T-helper 22 cell (primary cell): ENCODE measurements around the gene RPS6KB2.
"Not testable (repeated sequence)": the region's sequence is repeated elsewhere in the genome, so short reads cannot be mapped to it uniquely, and the experiment has no call there.

Experiments
- DNase-seq: peaks from one replicate; pipeline ENCODE4 v3.0.0-alpha.2; 2020; ENCODE audit warnings: low read depth

RPS6KB2 gene

DNA sequence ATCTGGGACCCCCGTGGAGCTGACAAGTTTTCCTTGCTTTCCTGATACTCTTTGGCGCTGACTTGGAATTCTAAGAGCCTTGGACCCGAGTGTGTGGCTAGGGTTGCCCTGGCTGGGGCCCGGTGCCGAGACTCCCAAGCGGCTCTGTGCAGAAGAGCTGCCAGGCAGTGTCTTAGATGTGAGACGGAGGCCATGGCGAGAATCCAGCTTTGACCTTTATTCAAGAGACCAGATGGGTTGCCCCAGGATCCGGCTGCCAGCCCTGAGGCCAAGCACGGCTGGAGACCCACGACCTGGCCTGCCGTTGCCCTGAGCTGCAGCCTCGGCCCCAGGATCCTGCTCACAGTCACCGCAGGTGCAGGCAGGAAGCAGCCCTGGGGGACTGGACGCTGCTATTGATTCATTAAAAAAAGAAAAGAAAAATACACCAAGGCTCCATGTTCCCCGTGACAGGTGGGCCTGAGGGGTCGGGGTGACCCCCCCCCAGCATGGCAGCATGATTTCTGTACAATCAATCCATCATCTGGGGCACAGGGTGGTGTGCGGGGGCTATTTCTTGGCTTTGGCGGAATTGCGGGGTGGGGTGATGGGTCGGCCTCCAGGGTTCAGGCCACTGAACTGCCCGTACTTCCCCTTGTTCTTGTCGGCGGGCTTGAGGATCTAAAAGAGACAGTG is 30.2 kb upstream of the RPS6KB2 start:
- DNase-seq: no peak

DNA sequence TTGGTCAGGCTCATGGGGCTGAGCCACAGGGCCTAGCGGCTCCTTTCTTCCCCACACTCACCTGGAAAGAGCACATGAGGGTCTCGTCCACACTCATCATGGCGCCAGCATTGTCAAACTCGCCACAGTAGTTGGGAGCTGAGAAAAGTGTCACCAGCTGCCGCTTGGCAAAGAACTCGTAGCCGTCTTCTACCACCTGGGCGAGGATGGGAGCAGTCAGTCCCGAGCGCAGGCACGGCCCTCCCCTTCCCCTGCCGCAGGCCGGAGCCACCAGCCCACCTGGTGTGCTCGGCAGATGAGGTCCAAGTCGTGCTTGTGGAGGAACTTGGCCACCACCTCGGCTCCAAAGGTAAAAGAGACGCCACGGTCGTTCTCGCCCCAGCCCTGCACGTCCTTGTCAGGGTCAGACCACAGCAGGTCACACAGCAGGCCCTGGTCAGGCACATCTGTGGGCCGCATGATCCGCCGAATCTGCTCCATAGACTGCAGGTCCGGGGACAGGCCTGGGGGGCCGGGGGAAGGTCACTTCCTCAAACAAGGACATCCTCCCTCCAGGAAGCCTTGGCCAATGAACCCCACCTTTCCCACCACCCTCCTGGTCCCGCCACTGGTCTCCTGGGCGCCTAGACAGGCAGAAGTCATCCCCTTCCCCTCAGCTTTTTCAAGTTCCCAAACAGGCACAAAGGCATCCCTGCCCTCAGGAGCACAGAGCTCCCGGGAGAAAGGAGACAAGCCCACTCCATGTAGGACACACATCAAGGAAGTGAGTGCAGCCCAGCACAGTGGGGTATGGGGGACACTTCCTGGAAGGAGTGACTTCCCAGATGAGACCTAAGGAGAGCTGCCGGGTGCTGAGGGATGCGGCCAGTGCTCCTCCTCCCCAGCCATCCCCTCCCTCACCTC is 29.4 kb upstream of the RPS6KB2 start:
- DNase-seq: no peak

DNA sequence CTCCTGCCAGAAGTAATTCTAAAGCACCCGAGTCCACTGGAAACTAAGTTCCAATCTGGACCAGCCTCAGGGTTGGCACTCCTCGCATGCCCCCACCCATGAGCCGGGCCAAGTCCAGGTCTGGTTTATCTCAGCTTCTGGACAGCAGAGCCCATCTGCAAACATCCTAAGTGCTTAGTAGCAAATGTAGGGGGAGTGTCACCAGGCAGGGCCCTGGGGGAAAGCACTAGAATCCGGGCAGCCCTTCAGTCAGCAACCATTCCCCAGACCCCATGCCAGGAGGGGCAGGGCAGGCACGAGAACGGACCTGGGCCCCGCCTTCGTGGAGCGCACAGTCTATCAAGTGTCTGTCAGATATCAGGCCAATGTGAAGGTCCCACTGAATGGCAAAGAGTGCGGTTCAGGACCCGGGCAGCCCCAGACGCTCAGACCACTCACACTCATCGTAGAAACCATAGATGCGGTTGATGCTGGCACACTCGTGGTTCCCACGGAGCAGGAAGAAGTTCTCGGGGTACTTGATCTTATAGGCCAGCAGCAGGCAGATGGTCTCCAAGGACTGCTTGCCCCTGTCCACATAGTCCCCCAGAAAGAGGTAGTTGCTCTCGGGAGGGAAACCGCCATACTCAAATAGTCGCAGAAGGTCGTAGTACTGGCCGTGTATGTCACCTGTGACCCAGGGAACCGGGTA is 27.9 kb upstream of the RPS6KB2 start:
- DNase-seq: no peak

DNA sequence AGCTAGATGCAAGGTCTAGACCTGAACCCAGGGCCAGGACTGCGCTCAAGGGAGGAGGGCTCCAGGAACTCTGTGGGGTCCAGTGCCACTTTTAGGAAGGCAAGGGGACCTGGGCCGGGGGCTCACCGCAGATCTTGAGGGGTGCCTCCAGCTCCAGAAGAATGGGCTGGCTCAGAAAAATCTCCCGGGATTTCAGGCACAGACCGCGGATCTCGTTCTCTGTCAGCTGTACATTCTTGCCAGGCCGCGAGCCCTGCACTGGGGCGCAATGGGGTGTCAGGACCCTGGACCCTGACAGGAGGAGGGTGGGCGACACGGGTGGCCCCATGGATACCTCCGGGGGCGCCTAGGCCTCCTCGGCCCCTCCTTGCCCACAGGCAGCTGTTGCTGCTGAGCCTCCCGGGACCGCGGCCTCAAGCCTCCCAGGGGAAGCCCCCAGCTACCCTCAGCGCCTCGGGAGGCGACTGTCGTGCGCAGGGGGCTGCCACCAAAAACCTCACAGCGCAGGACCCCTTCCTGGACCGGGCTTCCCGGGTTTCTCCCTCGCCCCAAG is 27.3 kb upstream of the RPS6KB2 start:
- no peak for DNase-seq

DNA sequence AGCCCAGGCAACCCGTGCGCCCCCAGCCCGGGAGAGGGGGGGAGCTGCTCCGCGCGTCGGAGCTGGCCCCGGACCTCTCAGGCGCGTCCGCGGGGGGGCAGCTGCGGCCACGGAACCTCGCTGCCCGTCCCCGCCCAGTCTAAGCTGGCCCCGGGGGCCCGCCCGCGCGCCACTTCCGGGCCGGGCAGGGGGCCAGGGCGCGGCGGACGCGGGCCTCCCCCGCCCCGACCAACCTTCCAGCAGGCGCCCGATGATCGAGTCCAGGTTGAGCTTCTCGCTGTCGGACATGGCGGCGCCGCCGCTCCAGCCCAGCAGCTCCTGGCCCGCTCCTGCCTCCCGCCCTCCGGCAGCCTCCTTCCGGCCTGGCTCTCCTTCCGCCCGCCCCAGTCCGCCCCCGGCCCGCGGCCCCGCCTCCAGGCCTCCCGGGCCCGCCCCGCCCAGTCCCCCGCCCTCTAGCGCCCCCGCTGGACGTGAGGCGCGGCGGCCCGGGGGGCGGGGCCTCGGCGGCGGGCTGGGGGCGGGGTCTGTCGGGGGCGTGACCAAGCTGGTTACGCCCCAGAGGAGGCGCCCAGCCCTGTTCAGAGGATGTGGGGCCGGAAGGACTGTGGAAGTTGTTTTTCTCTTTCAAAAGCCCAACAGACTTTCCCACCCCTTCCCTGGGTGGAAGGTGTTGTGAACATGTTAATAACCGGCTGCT is 26.7 kb upstream of the RPS6KB2 start, which contains the start of gene PPP1CA:
Gene PPP1CA, minus strand, starts transcription at position 364 of the 697 bp plus-strand sequence. Its CDS starts 76 bp downstream, at position 288.
- peak; percentile 84 for DNase-seq

DNA sequence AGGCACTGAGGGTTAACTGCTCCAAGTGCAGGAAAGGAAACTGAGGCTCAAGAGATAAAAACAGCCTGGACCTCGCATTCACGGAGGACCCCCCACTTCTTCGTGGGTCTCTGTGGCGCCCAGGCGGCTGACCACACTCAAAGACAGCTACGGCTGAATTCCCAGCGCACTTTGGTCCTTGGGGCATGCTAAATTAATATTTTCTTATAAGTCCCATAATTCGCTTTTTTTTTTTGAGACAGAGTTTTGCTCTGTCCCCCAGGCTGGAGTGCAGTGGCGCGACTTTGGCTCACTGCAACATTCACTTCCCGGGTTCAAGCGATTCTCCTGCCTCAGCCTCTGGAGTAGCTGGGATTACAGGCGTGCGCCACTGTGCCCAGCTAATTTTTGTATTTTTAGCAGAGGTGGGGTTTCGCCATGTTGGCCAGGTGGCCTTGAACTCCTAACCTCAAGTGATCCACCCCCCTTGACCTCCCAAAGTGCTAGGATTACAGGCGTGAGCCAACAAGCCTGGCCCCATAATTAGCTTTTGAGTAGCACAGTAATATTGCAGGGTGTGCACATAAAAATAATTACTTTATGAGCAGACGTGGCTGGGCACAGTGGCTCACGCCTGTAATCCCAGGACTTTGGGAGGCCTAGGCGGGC is 26.0 kb upstream of the RPS6KB2 start:
- not testable (repeated sequence) for DNase-seq

DNA sequence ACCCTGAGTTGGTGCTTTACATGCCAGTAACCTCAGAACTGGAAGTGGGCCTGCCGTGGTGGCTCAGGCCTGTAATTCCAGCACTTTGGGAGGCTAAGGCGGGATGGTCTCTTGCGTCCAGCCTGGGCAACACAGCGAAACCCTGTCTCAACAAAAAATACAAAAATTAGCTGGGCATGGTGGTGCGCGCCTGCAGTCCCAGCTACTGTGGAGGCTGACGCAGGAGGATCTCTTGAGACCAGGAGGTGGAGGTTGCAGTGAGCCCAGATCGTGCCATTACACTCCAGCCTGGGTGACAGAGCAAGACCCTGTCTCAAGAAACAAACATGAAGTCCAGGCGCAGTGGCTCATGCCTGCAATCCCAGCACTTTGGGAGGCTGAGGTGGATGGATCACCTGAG is 25.2 kb upstream of the RPS6KB2 start:
- DNase-seq: not testable (repeated sequence)

DNA sequence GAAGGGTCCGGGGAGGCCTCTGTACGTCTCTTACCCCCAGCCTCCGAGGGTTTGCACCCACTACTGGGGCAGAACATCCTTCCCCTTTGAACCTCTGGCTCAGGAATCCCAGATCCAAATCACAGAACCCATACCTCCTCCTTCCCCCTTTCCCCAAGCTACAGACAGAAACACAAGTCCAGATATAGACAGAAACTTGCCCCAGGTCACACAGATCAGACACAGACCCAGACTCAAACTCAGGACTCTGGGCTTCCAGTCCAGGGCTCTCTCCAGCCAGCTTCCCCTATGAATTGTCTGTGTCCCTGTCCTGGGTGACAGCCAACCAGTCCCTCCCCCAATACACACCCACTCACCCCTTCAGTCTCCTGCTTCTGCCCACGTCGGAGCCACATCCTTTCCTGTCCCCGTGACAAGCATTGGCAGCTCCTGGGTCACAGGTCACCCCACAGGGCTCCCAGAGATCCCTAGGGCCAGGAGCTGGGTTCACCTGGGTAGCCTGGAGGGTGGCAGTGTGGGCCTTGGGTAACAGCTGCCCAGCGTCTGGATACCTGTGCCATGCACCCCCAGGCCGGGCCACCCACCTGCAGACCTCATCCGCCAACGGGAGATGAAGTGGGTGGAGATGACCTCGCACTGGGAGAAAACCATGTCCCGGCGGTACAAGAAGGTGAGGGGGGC is 23.6 kb upstream of the RPS6KB2 start:
- peak; percentile 43 for DNase-seq

DNA sequence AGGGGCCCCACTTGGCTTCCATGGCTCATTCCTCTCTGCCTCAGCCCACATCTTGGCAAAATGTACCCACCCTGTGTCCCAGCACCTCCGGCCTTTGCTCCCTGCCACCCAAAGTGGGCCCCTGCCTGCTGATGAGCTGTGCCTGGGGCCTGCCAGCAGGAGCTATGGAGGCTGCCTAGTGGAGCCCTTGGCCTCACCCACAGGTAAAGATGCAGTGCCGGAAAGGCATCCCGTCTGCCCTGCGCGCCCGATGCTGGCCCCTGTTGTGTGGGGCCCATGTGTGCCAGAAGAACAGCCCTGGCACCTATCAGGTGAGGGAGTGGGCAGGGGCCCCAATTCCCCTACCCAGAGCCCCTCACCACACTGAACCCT is 23.1 kb upstream of the RPS6KB2 start:
- no peak for DNase-seq

DNA sequence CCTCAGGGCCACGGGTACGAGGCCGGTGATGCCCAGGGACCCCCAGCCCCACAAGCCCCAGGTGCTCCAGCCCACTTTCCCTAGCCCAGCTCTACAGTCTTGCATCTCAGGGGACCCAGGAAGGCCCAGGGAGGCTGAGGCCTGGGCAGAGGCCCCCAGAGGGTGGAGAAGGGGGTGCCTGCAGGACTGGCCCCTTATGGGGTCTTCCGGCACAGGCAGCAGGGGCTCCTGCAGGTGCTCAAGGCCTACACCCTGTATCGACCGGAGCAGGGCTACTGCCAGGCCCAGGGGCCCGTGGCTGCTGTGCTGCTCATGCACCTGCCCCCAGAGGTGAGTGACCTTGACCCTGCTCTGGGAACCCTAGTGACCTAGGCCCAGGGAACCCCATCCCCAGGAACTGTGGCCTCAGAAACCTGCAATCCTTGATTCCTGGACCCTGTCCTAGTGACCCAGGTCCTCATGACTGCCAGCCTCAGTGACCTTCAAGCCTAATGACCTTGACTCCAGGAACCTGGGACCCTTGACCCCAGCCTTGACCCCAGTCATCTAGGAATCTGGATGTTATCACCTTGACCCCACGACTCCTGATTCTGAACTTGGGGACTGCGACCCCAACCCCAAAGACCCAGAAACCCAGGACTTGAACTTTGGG is 22.5 kb upstream of the RPS6KB2 start:
- no peak for DNase-seq

DNA sequence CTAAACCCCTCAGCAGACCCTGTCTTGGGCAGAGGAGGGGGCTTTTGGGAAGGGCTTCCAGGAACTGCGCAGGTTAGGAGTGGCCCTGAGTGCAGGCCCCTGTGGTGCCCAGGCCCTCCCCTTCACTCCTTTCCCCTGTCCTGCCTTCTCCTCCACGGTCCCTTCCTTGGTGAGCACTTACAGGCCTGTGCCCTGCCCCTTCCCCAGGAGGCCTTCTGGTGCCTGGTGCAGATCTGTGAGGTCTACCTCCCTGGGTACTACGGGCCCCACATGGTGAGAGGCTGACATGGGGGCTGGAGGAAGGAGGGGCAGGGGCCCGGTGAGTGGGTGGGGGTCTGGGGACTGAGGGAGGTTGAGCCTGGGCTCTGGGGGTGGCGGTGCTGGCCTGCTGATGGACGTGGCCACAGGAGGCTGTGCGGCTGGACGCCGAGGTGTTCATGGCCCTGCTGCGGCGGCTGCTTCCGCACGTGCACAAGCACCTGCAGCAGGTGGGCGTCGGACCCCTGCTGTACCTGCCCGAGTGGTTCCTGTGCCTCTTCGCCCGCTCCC is 21.8 kb upstream of the RPS6KB2 start:
- DNase-seq: no peak

DNA sequence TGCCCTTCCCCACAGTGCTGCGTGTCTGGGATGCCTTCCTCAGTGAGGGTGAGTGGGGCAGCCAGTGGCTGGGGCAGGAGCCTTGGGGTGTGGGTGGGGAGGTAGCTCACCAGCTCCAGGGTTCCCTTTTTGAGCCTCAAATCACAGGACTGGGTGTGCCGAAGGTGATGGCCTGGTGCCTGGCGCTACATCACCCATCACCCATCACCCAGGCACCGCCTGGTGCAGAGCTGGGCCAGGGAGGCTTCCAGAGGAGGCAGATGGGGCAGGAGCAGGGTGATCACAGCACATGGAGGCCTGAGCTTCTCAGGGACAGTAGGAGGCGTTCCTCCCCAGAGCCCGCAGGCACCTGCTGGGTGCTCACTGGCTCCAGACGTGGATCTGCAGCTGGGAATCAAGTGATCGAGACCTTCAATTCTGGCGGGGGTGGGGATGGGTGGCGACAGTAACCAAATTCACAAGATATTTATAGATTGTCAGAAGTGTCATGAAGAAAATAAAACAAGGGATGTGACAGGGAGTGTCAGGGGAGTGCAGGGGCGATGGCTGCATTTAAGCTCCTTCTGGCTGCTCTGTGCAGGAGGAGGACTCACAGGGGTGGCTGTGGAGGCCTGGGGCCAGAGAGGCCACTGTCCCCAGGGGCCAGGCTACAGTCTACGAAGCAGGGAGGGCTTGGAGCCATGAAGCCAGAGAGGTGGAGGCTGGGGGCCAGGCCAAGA is 21.2 kb upstream of the RPS6KB2 start:
- DNase-seq: no peak

DNA sequence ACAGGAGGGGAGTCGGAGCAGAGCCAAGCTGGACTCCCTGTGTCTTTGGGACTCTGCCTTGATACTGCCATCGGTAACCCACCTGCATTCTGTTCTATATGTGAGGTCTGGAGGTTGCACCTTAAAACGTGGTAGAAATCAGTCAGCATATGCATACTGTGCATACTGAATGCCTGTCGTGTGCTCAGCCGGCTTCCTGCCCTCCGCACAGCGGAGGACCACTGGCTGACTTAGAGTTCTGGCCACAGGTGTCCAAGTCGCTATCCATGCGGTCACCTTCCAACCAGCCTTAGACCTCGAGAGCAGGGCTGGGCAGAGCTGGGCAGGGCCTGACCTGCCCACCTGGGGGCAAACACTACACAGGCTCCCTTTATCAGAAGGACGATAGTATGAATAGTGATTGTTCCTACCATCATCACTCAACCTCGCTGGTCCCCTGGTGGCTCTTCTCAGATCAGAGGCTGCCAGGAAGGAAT is 20.6 kb upstream of the RPS6KB2 start:
- no peak for DNase-seq

DNA sequence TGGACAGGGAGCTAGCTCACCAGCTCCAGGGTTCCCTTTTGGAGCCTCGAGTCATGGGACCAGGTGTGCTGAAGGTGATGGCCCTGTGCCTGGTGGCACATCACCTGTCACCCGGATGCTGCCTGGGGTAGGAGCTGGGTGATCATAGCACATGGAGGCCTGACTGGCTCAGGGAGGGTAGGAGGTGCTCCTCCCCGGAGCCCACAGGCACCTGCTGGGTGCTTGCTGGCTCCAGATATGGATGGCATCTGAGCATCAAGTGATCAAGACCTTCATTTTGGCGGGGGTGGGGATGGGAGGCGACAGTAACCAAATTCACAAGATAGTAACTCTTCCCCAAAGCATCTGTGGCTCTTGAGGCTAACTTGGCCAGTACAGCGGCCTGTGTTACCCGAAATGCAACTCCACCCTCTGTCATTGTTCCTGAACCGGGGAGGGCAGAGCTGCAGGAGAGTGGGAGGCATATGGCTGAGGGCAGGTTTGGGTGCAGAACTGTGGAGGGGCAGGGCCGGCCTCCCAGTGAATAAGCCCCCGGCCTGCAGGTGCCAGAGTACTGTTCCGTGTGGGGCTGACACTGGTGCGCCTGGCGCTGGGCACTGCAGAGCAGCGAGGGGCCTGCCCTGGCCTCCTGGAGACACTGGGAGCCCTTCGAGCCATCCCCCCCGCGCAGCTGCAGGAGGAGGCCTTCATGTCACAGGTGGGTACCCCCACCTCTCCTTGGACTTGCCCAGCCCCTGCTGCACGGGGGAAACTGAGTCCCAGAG is 19.7 kb upstream of the RPS6KB2 start:
- DNase-seq: no peak

DNA sequence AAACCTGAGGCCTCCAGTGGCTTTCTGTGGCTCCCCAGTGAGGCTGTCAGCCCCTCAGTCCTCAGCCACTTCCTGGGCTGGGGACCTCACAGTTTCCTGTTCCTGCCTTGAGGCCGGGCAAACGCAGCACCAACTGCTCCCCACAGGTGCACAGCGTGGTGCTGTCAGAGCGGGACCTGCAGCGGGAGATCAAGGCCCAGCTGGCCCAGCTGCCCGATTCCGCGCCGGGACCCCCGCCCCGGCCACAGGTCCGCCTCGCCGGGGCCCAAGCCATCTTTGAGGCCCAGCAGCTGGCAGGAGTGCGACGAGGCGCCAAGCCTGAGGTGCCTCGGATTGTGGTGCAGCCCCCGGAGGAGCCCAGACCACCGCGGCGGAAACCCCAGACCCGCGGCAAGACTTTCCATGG is 19.0 kb upstream of the RPS6KB2 start:
- peak; percentile 64 for DNase-seq

DNA sequence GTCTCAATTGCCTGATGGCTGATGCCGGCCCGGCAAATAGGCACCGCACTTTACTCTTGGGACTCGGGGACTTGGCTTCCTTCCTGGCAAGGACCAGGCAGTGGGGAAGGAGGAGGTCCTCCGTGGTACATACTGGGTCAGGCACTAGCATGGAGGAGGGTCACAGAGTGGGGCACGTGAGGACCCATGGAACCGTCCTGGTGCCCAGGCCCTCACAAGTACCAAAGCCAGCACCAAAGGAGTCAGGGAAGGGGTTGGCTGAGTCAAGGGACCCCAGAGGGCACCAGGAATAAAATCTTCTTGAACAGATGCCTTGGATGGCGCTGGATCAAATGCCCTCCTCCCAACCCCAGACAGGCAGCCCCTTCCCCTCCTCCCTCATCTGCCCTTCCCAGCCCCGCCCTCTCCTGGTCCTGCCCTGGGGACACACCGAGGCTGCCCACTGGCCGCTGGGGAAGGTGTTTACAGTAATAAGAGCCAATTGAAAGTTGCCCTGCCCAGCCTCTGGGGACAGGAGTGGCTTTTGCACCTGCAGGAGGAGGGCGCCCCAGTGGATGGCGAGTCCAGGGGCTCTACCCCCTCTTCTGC is 18.4 kb upstream of the RPS6KB2 start:
- no peak for DNase-seq

DNA sequence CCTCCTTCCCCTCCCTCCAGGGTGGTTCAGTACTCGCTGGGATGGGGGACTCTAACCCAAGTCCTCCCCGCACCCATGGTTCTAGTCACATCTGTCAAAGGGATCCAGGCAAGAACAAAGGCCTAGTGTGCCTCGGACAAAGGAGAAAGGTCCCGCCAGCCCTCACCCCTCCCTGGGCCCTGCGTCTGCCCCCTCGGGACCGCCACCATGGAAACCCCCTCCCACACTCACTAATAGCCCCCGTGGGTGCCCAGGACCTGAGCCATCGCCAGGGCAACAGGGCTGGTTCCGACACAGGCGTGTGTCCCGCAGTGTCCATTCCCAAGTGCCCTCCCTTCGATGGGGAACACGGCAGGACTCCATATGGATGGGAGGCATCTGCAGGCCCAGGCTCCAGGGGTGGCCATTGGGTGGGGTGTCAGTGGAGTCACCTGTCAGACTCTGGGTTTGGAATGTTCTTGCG is 17.9 kb upstream of the RPS6KB2 start:
- DNase-seq: no peak
